Nephron progenitor cell (in vitro differentiated cells): ENCODE results near the gene SHROOM3.
"Not testable (repeated sequence)": the region's sequence is repeated elsewhere in the genome, so short reads cannot be mapped to it uniquely, and the experiment has no call there.

Experiments
- DNase-seq: peaks from one replicate; pipeline ENCODE4 v3.0.0; 2021
- H3K27ac Mint-ChIP-seq: 2 replicates; pipeline ENCODE4 v1.8.0; 2021; ENCODE audit warnings: mild to moderate bottlenecking, moderate library complexity, mixed read lengths
- H3K27me3 Mint-ChIP-seq: 2 replicates; pipeline ENCODE4 v1.8.0; 2021; ENCODE audit warnings: mild to moderate bottlenecking, low read depth, mixed read lengths; ENCODE audit not compliant: poor library complexity
- H3K36me3 Mint-ChIP-seq: 2 replicates; pipeline ENCODE4 v1.8.0; 2021; ENCODE audit warnings: low read depth, mixed read lengths
- H3K4me1 Mint-ChIP-seq: 2 replicates; pipeline ENCODE4 v1.8.0; 2021; ENCODE audit warnings: mixed read lengths
- H3K4me3 Mint-ChIP-seq: 2 replicates; pipeline ENCODE4 v1.8.0; 2021; ENCODE audit warnings: mild to moderate bottlenecking, moderate library complexity, mixed read lengths
- H3K9me3 Mint-ChIP-seq: 2 replicates; pipeline ENCODE4 v1.8.0; 2021; ENCODE audit warnings: mild to moderate bottlenecking, moderate library complexity, mixed read lengths
- TF ChIP-seq, protein P1 (sequence below): fragments of 200-600 bp; sonication (generic); IDR thresholded peaks from 2 replicates; pipeline ENCODE4 v1.5.0; 2021; ENCODE audit warnings: antibody characterized with exemption

SHROOM3 gene

DNA sequence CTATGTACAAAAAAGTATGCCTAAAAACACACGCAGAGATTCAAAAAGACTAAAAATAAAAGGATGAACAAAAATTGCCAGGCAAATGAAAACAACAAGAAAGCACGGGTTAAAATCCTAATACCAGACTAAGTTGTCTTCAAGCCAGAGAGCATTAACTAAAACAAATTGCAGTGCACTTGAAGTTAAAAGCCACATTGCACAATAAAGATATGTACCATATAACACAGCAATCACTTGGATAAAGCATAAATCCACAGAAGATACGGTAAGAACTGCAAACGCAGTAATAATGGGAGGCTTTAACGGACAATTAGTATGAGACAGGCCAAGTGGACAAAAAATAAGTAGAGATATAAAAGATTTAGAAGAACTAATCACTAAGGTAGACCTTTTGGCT lies 28.9 kb upstream of the SHROOM3 start:
- TF ChIP-seq, protein P1, sequence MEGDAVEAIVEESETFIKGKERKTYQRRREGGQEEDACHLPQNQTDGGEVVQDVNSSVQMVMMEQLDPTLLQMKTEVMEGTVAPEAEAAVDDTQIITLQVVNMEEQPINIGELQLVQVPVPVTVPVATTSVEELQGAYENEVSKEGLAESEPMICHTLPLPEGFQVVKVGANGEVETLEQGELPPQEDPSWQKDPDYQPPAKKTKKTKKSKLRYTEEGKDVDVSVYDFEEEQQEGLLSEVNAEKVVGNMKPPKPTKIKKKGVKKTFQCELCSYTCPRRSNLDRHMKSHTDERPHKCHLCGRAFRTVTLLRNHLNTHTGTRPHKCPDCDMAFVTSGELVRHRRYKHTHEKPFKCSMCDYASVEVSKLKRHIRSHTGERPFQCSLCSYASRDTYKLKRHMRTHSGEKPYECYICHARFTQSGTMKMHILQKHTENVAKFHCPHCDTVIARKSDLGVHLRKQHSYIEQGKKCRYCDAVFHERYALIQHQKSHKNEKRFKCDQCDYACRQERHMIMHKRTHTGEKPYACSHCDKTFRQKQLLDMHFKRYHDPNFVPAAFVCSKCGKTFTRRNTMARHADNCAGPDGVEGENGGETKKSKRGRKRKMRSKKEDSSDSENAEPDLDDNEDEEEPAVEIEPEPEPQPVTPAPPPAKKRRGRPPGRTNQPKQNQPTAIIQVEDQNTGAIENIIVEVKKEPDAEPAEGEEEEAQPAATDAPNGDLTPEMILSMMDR: no peak
- DNase-seq: no peak
- Mint-ChIP-seq H3K9me3 (no peaks in the 10 kb centered on the region), H3K27ac (no peak overlapping the region), H3K4me1 (no peaks in the 10 kb centered on the region), H3K27me3 (peaks cover 11% of the 10 kb centered on the region), H3K36me3 (no peaks in the 10 kb centered on the region), H3K4me3 (no peak overlapping the region)

DNA sequence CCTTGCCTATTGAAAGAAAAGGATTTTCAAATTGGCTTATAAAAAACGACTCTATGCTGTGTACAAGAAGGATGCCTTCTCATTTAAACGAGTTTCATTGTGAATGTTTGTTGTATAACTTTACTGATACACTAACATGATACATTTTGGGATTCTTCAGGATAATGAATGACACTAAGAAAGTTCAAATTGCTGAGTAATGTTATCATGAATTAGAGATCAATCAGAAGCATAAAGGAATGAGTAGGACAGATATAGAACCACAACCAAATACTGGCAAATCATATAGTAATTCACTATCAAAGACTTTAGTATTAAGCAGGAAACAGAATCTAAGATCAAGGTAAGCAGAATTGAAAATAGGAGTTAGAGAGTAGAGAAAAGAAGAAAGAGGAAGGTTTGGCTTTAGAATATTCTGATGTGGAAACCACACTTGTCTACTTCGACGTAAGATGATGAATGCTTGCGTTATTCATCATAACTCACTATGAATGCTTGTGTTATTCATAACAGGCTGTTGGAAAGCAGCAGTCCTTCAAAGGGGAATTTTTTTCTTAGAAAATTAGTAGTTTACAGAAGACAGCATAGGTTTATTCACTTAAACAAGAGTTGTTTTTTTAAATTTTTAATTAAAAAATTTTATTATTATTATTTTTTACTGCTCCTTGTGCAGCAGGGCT lies 27.4 kb upstream of the SHROOM3 start:
- H3K27ac Mint-ChIP-seq: no peak overlapping the region
- no peaks in the 10 kb centered on the region for H3K36me3 Mint-ChIP-seq
- TF ChIP-seq, protein P1: no peak
- no peaks in the 10 kb centered on the region for H3K4me1 Mint-ChIP-seq
- H3K4me3 Mint-ChIP-seq: no peak overlapping the region
- H3K27me3 Mint-ChIP-seq: peaks cover 6% of the 10 kb centered on the region
- no peaks in the 10 kb centered on the region for H3K9me3 Mint-ChIP-seq
- DNase-seq: no peak

GRCh38 chr4:76410636-76411035 lies 24.4 kb upstream of the SHROOM3 start:
- TF ChIP-seq, protein P1: no peak
- no peak overlapping the region for H3K4me3 Mint-ChIP-seq
- H3K27me3 Mint-ChIP-seq: no peaks in the 10 kb centered on the region
- H3K4me1 Mint-ChIP-seq: no peaks in the 10 kb centered on the region
- H3K36me3 Mint-ChIP-seq: no peaks in the 10 kb centered on the region
- no peak for DNase-seq
- no peaks in the 10 kb centered on the region for H3K9me3 Mint-ChIP-seq
- H3K27ac Mint-ChIP-seq: no peak overlapping the region

GRCh38 chr4:76420188-76420761 lies 14.8 kb upstream of the SHROOM3 start:
- no peak for DNase-seq
- Mint-ChIP-seq H3K9me3 (peaks cover 43% of the 10 kb centered on the region), H3K27ac (no peak overlapping the region), H3K27me3 (peaks cover 6% of the 10 kb centered on the region), H3K4me3 (no peak overlapping the region), H3K36me3 (no peaks in the 10 kb centered on the region), H3K4me1 (no peaks in the 10 kb centered on the region)
- TF ChIP-seq, protein P1: no peak

- no peaks in the 10 kb centered on the region for H3K36me3 Mint-ChIP-seq
- H3K4me1 Mint-ChIP-seq: no peaks in the 10 kb centered on the region
Observed at GRCh38 chr4:76420762-76421581, 14.1 kb upstream of the SHROOM3 start, which contains the start of gene CCDC158. Gene CCDC158 (minus strand): TSS chr4:76421141. CDS start chr4:76403207, 17,934 bp downstream.

DNA sequence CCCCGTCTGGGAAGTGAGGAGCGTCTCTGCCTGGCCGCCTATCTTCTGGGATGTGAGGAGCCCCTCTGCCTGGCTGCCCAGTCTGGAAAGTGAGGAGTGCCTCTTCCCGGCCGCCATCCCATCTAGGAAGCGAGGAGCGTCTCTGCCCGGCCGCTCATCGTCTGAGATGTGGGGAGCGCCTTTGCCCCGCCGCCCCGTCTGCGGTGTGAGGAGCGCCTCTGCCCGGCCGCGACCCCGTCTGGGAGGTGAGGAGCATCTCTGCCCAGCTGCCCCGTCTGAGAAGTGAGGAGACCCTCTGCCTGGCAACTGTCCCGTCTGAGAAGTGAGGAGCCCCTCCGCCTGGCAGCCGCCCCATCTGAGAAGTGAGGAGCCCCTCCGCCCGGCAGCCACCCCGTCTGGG lies 11.9 kb upstream of the SHROOM3 start:
- not testable (repeated sequence) for H3K27me3 Mint-ChIP-seq, DNase-seq, H3K4me1 Mint-ChIP-seq, H3K4me3 Mint-ChIP-seq, H3K27ac Mint-ChIP-seq, H3K36me3 Mint-ChIP-seq
- H3K9me3 Mint-ChIP-seq: peaks cover 36% of the 10 kb centered on the region

More at GRCh38 chr4:76420762-76421581, 14.1 kb upstream of the SHROOM3 start, which contains the start of gene CCDC158:
- DNase-seq: no peak
- TF ChIP-seq, protein P1: no peak
- no peak within 1 kb of the TSS for H3K27ac Mint-ChIP-seq
- H3K9me3 Mint-ChIP-seq: peaks cover 43% of the 10 kb centered on the region
- H3K27me3 Mint-ChIP-seq: peaks cover 6% of the 10 kb centered on the region
- no peak within 1 kb of the TSS for H3K4me3 Mint-ChIP-seq
